Karpas-422 (cell line): Measurements from ENCODE around the gene GBX2. TPM values are rescaled to one million over a fixed set of nuclear protein-coding genes. Genes with fewer than 3 reads are reported as not detected.

Experiments
- DNase-seq: peaks from one replicate; pipeline ENCODE4 v3.0.0-alpha.2; 2015
- H2AFZ ChIP-seq: fragments of 200-600 bp; sonication (generic); 2 replicates; pipeline ENCODE4 v1.6.1; 2014; ENCODE audit warnings: antibody characterized with exemption, low read length, mixed read lengths
- H3K27ac ChIP-seq: fragments of 200-600 bp; sonication (generic); 2 replicates; pipeline ENCODE4 v1.5.1; 2014; ENCODE audit warnings: mild to moderate bottlenecking, low read length, moderate library complexity
- H3K27me3 ChIP-seq: fragments of 200-600 bp; sonication (generic); 2 replicates; pipeline ENCODE4 v1.6.1; 2014; ENCODE audit warnings: low read length, mixed read lengths
- H3K36me3 ChIP-seq: fragments of 200-600 bp; sonication (generic); 2 replicates; pipeline ENCODE4 v1.6.1; 2014; ENCODE audit warnings: low read length, mixed read lengths; ENCODE audit not compliant: insufficient read depth
- H3K4me1 ChIP-seq: fragments of 200-600 bp; sonication (generic); 2 replicates; pipeline ENCODE4 v1.6.1; 2014; ENCODE audit warnings: mild to moderate bottlenecking, low read length, mixed read lengths
- H3K4me2 ChIP-seq: fragments of 200-600 bp; sonication (generic); 2 replicates; pipeline ENCODE4 v1.6.1; 2014; ENCODE audit warnings: low read length, low read depth, mild to moderate bottlenecking; ENCODE audit not compliant: poor library complexity, severe bottlenecking
- H3K4me3 ChIP-seq: fragments of 200-600 bp; sonication (generic); 2 replicates; pipeline ENCODE4 v1.5.1; 2014; ENCODE audit warnings: mild to moderate bottlenecking, antibody characterized with exemption, low read length, mixed read lengths
- H3K79me2 ChIP-seq: fragments of 200-600 bp; sonication (generic); 2 replicates; pipeline ENCODE4 v1.6.1; 2014; ENCODE audit warnings: mild to moderate bottlenecking, low read length, mixed read lengths
- H3K9ac ChIP-seq: fragments of 200-600 bp; sonication (generic); 2 replicates; pipeline ENCODE4 v1.6.0; 2014; ENCODE audit warnings: low read length
- H3K9me2 ChIP-seq: fragments of 200-600 bp; sonication (generic), shearing (Covaris generic); replicated peaks from 2 replicates; pipeline ENCODE4 v1.6.0; 2014; ENCODE audit warnings: mild to moderate bottlenecking, low read length, moderate library complexity; ENCODE audit not compliant: insufficient read depth
- H3K9me3 ChIP-seq: fragments of 300-700, 200-600 bp; sonication (generic); 2 replicates; pipeline ENCODE4 v1.6.1; 2014; ENCODE audit warnings: low read length, mixed read lengths
- H4K20me1 ChIP-seq: fragments of 200-600 bp; sonication (generic); 2 replicates; pipeline ENCODE4 v1.6.1; 2014; ENCODE audit warnings: mild to moderate bottlenecking, antibody characterized with exemption, low read length, low read depth; ENCODE audit not compliant: insufficient read depth
- total RNA-seq: library from RNA; depleted of rRNA; stranded (reverse); fragments of >200 nt; shearing (Covaris generic); gene quantifications from 2 replicates; pipeline ENCODE4 v1.2.3, GENCODE V29; 2014; ENCODE audit warnings: low replicate concordance

GBX2 gene
- total RNA-seq, 1 experiment from 2014 or later = not detected

GRCh38 chr2:236166796-236167296 is 1.3 kb downstream of the GBX2 start:
- Histone ChIP-seq H4K20me1 (no peaks in the 10 kb centered on the region), H3K27ac (no peak overlapping the region), H3K79me2 (no peaks in the 10 kb centered on the region), H3K9me3 (no peaks in the 10 kb centered on the region), H3K4me2 (no peak overlapping the region), H3K4me3 (no peak overlapping the region), H3K27me3 (no peaks in the 10 kb centered on the region), H2AFZ (no peak overlapping the region), H3K4me1 (no peaks in the 10 kb centered on the region), H3K36me3 (no peaks in the 10 kb centered on the region), H3K9me2 (no peaks in the 10 kb centered on the region), H3K9ac (no peak overlapping the region)
- DNase-seq = no peak

GRCh38 chr2:236165842-236166795 is 2.1 kb downstream of the GBX2 start:
- H3K36me3 ChIP-seq = no peaks in the 10 kb centered on the region
- H2AFZ ChIP-seq = no peak overlapping the region
- no peaks in the 10 kb centered on the region for H3K9me3 ChIP-seq
- no peak overlapping the region for H3K4me3 ChIP-seq
- H3K9ac ChIP-seq = no peak overlapping the region
- no peaks in the 10 kb centered on the region for H3K9me2 ChIP-seq
- H3K4me2 ChIP-seq = no peak overlapping the region
- no peak overlapping the region for H3K27ac ChIP-seq
- no peaks in the 10 kb centered on the region for H3K79me2 ChIP-seq
- DNase-seq = no peak
- no peaks in the 10 kb centered on the region for H4K20me1 ChIP-seq
- H3K4me1 ChIP-seq = no peaks in the 10 kb centered on the region
- H3K27me3 ChIP-seq = no peaks in the 10 kb centered on the region

GRCh38 chr2:236164925-236165841 is 3.0 kb downstream of the GBX2 start:
- Histone ChIP-seq H3K27me3 (no peaks in the 10 kb centered on the region), H2AFZ (no peak overlapping the region), H3K9ac (no peak overlapping the region)

GRCh38 chr2:236164201-236164924 is 3.8 kb downstream of the GBX2 start:
- H3K27ac ChIP-seq = no peak overlapping the region
- no peak overlapping the region for H3K4me3 ChIP-seq
- H2AFZ ChIP-seq = no peak overlapping the region
- H3K4me1 ChIP-seq = no peaks in the 10 kb centered on the region
- no peaks in the 10 kb centered on the region for H3K27me3 ChIP-seq
- no peaks in the 10 kb centered on the region for H3K79me2 ChIP-seq
- no peaks in the 10 kb centered on the region for H4K20me1 ChIP-seq
- no peak for DNase-seq
- no peak overlapping the region for H3K9ac ChIP-seq
- H3K9me2 ChIP-seq = no peaks in the 10 kb centered on the region
- H3K9me3 ChIP-seq = no peaks in the 10 kb centered on the region
- no peaks in the 10 kb centered on the region for H3K36me3 ChIP-seq
- H3K4me2 ChIP-seq = no peak overlapping the region

More at GRCh38 chr2:236164925-236165841, 3.0 kb downstream of the GBX2 start:
- Histone ChIP-seq H3K4me3 (no peak overlapping the region), H3K27ac (no peak overlapping the region), H3K79me2 (no peaks in the 10 kb centered on the region), H3K9me2 (no peaks in the 10 kb centered on the region), H3K4me2 (no peak overlapping the region), H4K20me1 (no peaks in the 10 kb centered on the region), H3K4me1 (no peaks in the 10 kb centered on the region), H3K36me3 (no peaks in the 10 kb centered on the region), H3K9me3 (no peaks in the 10 kb centered on the region)
- no peak for DNase-seq

GRCh38 chr2:236163471-236164200 is 4.5 kb downstream of the GBX2 start:
- Histone ChIP-seq H3K36me3 (no peaks in the 10 kb centered on the region), H3K79me2 (no peaks in the 10 kb centered on the region), H3K9me3 (no peaks in the 10 kb centered on the region), H4K20me1 (no peaks in the 10 kb centered on the region), H2AFZ (no peak overlapping the region), H3K4me3 (no peak overlapping the region), H3K4me2 (no peak overlapping the region), H3K27ac (no peak overlapping the region), H3K9me2 (no peaks in the 10 kb centered on the region), H3K9ac (no peak overlapping the region), H3K4me1 (no peaks in the 10 kb centered on the region), H3K27me3 (no peaks in the 10 kb centered on the region)
- no peak for DNase-seq

- no peaks in the 10 kb centered on the region for H4K20me1 ChIP-seq
These were observed 5.2 kb downstream of the GBX2 start for GRCh38 chr2:236162882-236163470.

More at GRCh38 chr2:236162882-236163470, 5.2 kb downstream of the GBX2 start:
- no peak overlapping the region for H3K4me3 ChIP-seq
- H3K79me2 ChIP-seq = no peaks in the 10 kb centered on the region
- H3K27ac ChIP-seq = no peak overlapping the region
- H3K9me3 ChIP-seq = no peaks in the 10 kb centered on the region
- no peaks in the 10 kb centered on the region for H3K36me3 ChIP-seq
- no peak for DNase-seq
- no peak overlapping the region for H3K9ac ChIP-seq
- H3K9me2 ChIP-seq = no peaks in the 10 kb centered on the region
- no peaks in the 10 kb centered on the region for H3K4me1 ChIP-seq
- no peaks in the 10 kb centered on the region for H3K27me3 ChIP-seq
- no peak overlapping the region for H2AFZ ChIP-seq
- H3K4me2 ChIP-seq = no peak overlapping the region
